Vagina (tissue), 2 donors: Measurements from ENCODE around the gene DRAXIN. TPM values are rescaled to one million over a fixed set of nuclear protein-coding genes. Genes with fewer than 3 reads are reported as not detected.

Experiments used
- DNase-seq, 2 donors: peaks; one replicate each; pipeline ENCODE4 v3.0.0-alpha.2; 2017; ENCODE audit errors: extremely low spot score in 2 of 2
- H3K27ac ChIP-seq: fragments of 200-600 bp; sonication (generic); one replicate; pipeline ENCODE4 v1.5.1; 2019
- H3K27me3 ChIP-seq: fragments of 200-600 bp; sonication (generic); one replicate; pipeline ENCODE4 v1.5.1; 2019
- H3K36me3 ChIP-seq, 2 donors: fragments of 200-600 bp; sonication (generic); one replicate each; pipeline ENCODE4 v1.5.1; 2017 to 2019
- H3K4me1 ChIP-seq: fragments of 200-600 bp; sonication (generic); one replicate; pipeline ENCODE4 v1.5.1; 2019
- H3K4me3 ChIP-seq, 2 donors: fragments of 200-600 bp; sonication (generic); 1 replicate in 1 of 2; 2 replicates in 1 of 2; pipeline ENCODE4 v1.5.1; 2016 to 2019
- H3K9me3 ChIP-seq: fragments of 200-600 bp; sonication (generic); one replicate; pipeline ENCODE4 v1.5.1; 2019
- POLR2A ChIP-seq, 2 donors: fragments of 450-650 bp; IDR thresholded peaks; one replicate each; pipeline ENCODE4 v1.6.1; 2017; ENCODE audit warnings: antibody characterized with exemption in 2 of 2, mild to moderate bottlenecking in 2 of 2, moderate library complexity in 2 of 2
- POLR2AphosphoS5 ChIP-seq, 2 donors: sonication (generic); formaldehyde crosslinking; IDR thresholded peaks; one replicate each; pipeline ENCODE4 v1.9.0; 2017; ENCODE audit warnings: antibody characterized with exemption in 2 of 2, mild to moderate bottlenecking in 2 of 2, low read depth in 1 of 2; ENCODE audit not compliant: insufficient read depth in 1 of 2
- intact Hi-C: fragments of 100-400 bp; cut with DNase I; formaldehyde crosslinking; loops from one replicate; pipeline ENCODE4 v1.15.1; 2023
- total RNA-seq: library from RNA; depleted of rRNA; stranded (reverse); fragments of >200 nt; gene quantifications from one replicate; pipeline ENCODE4 v1.2.3, GENCODE V29; 2016
- TF ChIP-seq, protein P1 (sequence below), 3 experiments: fragments of 450-650 bp in 2 of 3; fragments of 200-600 bp in 1 of 3; sonication (generic) in 1 of 3; IDR thresholded peaks; one replicate each; pipeline ENCODE4 v1.5.1; 2017 to 2019; ENCODE audit warnings: antibody characterized with exemption in 3 of 3, mild to moderate bottlenecking in 2 of 3, moderate library complexity in 2 of 3

DRAXIN gene
- total RNA-seq, 1 donor from 2014 or later: not detected

DNA sequence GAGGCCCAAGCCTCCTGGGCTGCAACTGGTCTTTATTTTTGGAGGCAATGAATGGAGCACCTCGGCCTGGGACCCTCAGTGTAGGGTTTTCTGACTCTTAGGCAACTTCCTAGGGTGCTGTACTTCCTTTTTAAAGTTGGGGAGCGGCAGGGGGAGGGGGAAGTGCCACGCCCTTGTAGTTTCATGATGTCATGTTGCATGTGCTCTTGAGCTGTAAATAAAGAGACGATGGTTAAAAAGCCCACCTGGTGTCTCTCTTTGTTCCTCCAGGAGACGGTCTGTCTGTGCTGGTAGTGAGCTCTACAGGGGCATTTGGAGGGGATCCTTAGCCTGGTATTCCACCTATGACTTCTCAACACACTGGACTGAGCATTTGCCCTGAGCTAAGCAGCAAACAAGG is 34.1 kb downstream of the DRAXIN start:
- DNase-seq: no peak
- H3K36me3 ChIP-seq: no peaks in the 10 kb centered on the region
- H3K27ac ChIP-seq: no peak overlapping the region
- H3K4me3 ChIP-seq: no peak overlapping the region
- TF ChIP-seq, protein P1, sequence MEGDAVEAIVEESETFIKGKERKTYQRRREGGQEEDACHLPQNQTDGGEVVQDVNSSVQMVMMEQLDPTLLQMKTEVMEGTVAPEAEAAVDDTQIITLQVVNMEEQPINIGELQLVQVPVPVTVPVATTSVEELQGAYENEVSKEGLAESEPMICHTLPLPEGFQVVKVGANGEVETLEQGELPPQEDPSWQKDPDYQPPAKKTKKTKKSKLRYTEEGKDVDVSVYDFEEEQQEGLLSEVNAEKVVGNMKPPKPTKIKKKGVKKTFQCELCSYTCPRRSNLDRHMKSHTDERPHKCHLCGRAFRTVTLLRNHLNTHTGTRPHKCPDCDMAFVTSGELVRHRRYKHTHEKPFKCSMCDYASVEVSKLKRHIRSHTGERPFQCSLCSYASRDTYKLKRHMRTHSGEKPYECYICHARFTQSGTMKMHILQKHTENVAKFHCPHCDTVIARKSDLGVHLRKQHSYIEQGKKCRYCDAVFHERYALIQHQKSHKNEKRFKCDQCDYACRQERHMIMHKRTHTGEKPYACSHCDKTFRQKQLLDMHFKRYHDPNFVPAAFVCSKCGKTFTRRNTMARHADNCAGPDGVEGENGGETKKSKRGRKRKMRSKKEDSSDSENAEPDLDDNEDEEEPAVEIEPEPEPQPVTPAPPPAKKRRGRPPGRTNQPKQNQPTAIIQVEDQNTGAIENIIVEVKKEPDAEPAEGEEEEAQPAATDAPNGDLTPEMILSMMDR (IDR thresholded peaks at IDR 0.05): no peak
- no peak for TF ChIP-seq POLR2AphosphoS5 (IDR thresholded peaks at IDR 0.05; ENCODE audit: insufficient read depth in 1 of 2, low read depth in 1 of 2)
- no peak for TF ChIP-seq POLR2A (IDR thresholded peaks at IDR 0.05)
- H3K9me3 ChIP-seq: no peaks in the 10 kb centered on the region
- H3K4me1 ChIP-seq: peaks cover 13% of the 10 kb centered on the region
- H3K27me3 ChIP-seq: no peaks in the 10 kb centered on the region
- intact Hi-C loops: no loop called here

DNA sequence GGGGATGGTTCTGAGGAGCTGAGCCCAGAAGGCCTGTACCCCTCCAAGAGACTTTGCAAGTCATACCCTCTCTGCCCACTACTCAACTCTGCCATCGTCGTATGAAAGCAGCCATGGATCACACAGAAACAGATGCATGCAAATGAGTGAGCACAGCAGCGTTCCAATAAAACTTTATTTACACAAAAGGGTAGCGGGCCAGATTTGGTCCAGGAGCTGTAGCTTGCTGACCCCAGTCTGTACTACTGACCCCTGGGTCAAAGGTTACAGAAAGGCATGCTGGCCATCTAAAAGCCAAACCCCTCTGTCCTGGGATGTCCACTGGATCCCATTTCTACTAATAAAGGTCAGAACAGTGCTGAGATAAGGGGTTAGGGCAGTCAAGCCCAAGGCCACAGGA is 35.6 kb downstream of the DRAXIN start:
- H3K27ac ChIP-seq: no peak overlapping the region
- DNase-seq: no peak
- H3K4me3 ChIP-seq: no peak overlapping the region
- peaks cover 25% of the 10 kb centered on the region for H3K4me1 ChIP-seq
- H3K9me3 ChIP-seq: no peaks in the 10 kb centered on the region
- intact Hi-C loops: no loop called here
- no peaks in the 10 kb centered on the region for H3K36me3 ChIP-seq
- TF ChIP-seq POLR2A (IDR thresholded peaks at IDR 0.05): no peak
- TF ChIP-seq, protein P1 (IDR thresholded peaks at IDR 0.05): no peak
- TF ChIP-seq POLR2AphosphoS5 (IDR thresholded peaks at IDR 0.05; ENCODE audit: insufficient read depth in 1 of 2, low read depth in 1 of 2): no peak
- no peaks in the 10 kb centered on the region for H3K27me3 ChIP-seq

DNA sequence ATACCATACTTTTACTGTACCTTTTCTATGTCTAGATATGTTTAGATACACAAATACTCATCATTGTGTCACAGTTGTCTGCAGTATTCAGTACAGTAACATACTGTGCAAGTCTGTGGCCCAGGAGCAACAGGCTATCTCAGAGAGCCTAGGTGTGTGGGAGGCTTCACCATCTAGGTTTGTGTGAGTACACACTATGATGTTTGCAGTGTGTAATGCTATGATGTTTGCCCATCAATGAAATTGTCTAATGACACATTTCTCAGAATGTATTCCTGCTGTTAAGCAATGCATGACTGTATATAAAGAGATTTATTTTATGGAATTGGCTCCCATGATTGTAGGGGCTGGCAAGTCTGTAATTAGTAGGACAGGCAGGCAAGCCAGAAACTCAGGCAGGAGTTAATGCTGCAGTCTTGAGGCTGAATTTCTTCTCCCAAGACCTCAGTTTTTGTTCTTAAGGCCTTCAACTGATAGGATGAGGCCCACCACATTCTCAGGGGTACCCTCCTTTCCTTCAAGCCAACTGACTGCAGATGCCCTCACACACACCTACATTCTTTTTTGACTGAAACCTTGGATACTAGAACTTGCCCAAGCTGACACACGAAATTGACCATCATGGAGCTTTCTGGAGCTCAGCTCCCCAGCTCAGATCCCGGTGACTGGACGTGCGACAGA is 36.8 kb downstream of the DRAXIN start:
- intact Hi-C loops: no loop called here
- Histone ChIP-seq H3K27ac (no peak overlapping the region), H3K4me3 (no peak overlapping the region), H3K27me3 (no peaks in the 10 kb centered on the region), H3K36me3 (no peaks in the 10 kb centered on the region), H3K9me3 (no peaks in the 10 kb centered on the region), H3K4me1 (peaks cover 36% of the 10 kb centered on the region)
- TF ChIP-seq POLR2A (IDR thresholded peaks at IDR 0.05) (no peak), POLR2AphosphoS5 (IDR thresholded peaks at IDR 0.05; ENCODE audit: insufficient read depth in 1 of 2, low read depth in 1 of 2) (no peak)
- TF ChIP-seq, protein P1 (IDR thresholded peaks at IDR 0.05): no peak
- no peak for DNase-seq

DNA sequence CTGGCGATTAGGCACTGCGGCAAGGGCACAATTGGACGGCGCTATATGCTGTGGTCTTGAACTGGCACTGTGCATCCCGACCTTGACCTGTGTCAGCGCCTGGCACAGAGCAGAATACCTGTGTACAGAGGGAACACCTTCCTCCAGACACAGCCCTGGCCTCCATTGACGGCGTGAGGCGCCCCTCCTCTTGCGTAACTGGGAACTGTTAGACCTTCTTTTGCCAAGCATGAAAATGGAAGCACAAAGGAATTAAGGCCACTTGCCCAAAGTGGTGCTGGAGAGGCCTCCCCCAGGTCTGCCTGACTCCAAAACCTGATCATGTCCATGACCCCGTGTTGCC is 37.6 kb downstream of the DRAXIN start:
- Histone ChIP-seq H3K4me1 (peaks cover 37% of the 10 kb centered on the region), H3K36me3 (no peaks in the 10 kb centered on the region), H3K27me3 (no peaks in the 10 kb centered on the region), H3K27ac (no peak overlapping the region), H3K4me3 (no peak overlapping the region), H3K9me3 (no peaks in the 10 kb centered on the region)
- TF ChIP-seq POLR2AphosphoS5 (IDR thresholded peaks at IDR 0.05; ENCODE audit: insufficient read depth in 1 of 2, low read depth in 1 of 2) (no peak), POLR2A (IDR thresholded peaks at IDR 0.05) (no peak)
- TF ChIP-seq, protein P1 (IDR thresholded peaks at IDR 0.05): no peak
- intact Hi-C loops: no loop called here
- DNase-seq: no peak
